GM12875 (cell line): ENCODE results near the gene ZMIZ1.

ENCODE experiments used
- H3K4me3 ChIP-seq: one replicate; pipeline ENCODE4 v1.5.1; 2011; ENCODE audit warnings: low read depth, low read length, control low read depth
- TF ChIP-seq, protein P1 (sequence below): IDR thresholded peaks from 2 replicates; pipeline ENCODE4 v1.5.1; 2011; ENCODE audit warnings: low read depth, mild to moderate bottlenecking, control low read depth, inconsistent platforms, low read length, moderate library complexity, borderline replicate concordance; ENCODE audit not compliant: insufficient read depth

The ZMIZ1 gene

DNA sequence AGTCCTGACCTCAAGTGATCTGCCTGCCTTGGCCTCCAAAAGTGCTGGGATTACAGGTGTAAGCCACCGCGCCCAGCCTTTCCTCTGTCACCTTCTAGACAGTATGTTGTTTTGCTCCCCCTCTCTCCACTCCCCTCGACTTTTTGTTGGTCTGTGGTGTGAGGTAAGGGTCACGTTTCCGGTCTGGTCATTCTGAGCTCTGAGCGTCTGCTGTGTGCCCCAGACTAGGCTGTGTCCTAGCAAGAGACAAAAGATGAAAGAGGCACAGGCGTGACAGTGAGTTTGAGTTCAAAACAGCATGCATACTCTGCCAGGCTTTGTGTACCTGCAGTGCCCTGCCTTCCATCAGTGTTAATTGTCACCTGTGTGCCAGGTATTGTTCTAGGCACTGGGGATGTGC is 191.1 kb downstream of the ZMIZ1 start:
- H3K4me3 ChIP-seq, result no peak overlapping the region
- TF ChIP-seq, protein P1, sequence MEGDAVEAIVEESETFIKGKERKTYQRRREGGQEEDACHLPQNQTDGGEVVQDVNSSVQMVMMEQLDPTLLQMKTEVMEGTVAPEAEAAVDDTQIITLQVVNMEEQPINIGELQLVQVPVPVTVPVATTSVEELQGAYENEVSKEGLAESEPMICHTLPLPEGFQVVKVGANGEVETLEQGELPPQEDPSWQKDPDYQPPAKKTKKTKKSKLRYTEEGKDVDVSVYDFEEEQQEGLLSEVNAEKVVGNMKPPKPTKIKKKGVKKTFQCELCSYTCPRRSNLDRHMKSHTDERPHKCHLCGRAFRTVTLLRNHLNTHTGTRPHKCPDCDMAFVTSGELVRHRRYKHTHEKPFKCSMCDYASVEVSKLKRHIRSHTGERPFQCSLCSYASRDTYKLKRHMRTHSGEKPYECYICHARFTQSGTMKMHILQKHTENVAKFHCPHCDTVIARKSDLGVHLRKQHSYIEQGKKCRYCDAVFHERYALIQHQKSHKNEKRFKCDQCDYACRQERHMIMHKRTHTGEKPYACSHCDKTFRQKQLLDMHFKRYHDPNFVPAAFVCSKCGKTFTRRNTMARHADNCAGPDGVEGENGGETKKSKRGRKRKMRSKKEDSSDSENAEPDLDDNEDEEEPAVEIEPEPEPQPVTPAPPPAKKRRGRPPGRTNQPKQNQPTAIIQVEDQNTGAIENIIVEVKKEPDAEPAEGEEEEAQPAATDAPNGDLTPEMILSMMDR, result no peak

DNA sequence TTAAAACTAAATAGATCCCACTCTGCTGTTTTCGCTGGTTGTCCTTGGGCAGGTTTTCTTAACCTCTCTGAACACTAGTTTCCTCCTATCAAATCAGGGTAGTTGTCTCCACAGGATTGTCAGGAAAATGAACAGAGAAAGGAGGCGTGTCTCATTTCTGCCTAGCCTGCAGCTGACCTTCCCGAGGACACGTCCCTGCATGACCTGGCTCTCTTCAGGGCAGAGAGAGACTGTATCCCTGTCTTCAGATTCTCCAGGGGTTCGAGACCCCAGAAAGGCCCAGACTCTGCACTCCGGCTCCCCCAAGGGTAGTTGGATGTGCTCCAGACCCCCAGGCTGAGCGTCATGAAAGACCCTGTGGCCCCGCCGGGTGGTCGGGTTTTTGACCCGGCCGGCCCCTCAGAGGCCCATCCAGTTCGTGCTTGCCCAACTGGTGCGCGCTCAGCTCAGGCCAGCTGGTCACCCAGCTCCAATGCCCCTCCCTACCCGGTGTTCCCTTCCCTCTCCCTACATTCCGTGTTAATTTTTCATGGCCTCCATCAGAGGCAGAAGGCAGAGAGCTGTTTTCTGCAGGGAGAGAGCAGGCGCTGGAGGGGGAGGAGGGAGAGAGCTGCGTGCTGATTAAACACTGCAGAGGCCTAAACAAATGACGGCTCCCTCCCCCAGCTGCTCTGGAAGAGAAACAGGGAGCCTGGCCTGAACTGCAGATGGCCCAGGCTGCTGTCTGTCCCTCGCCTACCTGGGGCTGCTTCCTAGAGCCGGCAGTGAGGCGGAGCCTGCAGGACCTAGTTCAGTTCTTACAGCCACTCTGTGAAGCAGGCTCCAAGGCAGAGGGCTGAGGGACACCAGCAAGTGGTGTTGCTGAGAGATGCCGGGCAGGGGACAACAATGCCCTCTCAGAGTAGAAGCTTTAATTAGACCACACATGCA is 192.3 kb downstream of the ZMIZ1 start:
- TF ChIP-seq, protein P1, result no peak
- no peak overlapping the region for H3K4me3 ChIP-seq

DNA sequence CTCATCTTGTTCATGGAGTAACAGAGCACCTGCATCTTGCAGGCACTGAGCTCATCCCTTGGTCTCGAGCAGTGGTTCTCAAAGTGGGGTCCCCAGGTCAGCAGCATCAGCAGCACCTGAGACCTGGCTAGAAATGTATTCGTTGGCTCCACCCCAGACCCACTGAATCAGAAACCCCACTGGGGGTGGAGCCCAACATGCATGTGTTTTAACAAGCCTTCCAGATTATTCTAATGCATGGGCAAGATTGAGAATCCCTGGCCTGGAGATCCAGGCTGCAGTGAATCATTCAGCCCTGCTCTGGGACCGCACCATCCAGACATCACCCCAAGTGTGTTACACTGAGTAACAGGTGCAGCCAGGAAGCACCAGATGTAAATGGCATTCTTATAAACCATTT is 193.4 kb downstream of the ZMIZ1 start:
- TF ChIP-seq, protein P1, result no peak
- no peak overlapping the region for H3K4me3 ChIP-seq

DNA sequence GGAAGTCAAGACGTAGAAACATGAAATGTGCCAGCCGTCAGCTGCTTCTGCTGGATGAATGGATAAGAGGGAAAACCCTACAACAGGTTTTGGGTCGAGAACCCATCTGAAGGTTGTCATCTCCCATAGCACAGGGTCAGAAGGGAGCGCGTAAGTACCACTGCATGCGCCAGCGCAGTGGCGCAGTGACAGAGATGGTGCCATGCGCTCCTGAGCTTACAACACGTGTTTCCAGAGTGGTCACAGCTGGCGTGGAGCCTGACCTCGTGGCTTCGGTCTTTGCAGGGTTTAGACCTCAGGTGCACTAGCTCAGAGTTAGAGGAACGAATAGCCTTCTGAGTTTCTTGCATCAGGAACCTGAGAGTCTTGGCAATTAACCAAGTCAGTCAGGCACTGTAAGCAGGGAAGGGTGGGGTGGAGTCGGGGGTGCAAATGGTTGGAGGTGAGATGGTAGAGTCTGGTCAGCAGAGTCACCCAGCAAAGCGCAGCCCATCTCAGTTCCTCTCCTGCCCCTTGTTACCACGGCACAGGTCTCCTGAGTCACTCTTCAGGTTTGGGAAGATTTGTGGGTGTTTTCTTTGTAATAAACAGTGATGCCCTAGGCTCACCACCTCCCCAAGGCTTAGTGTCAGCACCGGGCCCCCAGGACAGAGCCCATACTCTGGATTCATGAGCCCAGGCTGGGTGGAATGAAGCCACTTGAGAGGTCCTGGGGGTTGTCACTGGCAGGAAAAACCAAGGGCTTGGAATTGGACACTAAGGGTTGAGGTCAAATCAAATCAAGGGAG is 194.4 kb downstream of the ZMIZ1 start:
- H3K4me3 ChIP-seq, result no peak overlapping the region
- TF ChIP-seq, protein P1, result no peak

DNA sequence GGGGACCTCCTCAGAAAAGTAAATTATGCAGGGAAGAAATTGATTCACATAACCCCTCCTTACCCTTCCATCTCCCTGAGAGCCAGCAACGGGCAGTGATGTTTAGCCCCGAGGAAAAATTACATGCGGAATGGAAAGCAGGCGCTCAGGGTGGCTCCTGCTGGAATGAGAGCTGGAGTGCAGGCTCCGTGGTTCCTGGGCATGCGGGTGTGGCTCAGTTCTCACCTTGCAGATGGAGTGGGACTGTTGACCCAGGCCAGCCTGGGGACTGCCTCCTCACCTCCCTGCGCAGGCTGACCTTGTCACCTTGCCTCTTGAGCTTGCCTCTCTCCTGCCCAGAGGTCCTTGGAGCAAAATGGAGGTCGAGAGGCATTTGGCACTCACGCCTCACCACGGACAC is 195.2 kb downstream of the ZMIZ1 start:
- H3K4me3 ChIP-seq, result no peak overlapping the region
- TF ChIP-seq, protein P1, result no peak

DNA sequence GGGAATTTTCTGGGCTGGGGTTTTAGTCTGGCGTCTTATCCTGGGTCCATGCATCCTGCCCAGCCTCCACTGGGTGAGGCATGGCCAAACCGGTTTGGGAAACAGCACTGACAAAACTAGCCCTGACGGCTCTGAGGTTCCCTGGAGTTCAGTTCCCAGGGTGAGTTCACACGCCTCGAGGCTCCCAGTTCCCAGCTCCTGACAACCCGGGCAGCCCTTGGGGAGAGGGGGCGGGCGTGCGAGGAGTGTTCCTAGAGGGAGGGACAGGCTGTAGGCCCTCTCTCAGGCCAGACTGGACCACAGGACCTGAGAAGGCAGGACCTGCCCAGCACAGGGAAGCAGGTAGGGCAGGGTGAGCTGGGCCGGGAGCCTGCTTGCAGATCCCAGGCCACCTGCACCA is 196.2 kb downstream of the ZMIZ1 start:
- H3K4me3 ChIP-seq, result no peak overlapping the region
- TF ChIP-seq, protein P1, result no peak
